NCI-H1436 (cell line): ENCODE measurements around the gene FKBP2.

Experiments used
- DNase-seq: peaks from one replicate; lab custom pipeline; 2025; lab: John Stamatoyannopoulos, UW

Gene FKBP2

GRCh38 chr11:64285885-64286800 is 45.2 kb downstream of the FKBP2 start:
- DNase-seq = no peak

GRCh38 chr11:64286801-64287159 is 45.9 kb downstream of the FKBP2 start:
- no peak for DNase-seq

GRCh38 chr11:64287676-64288352 is 46.9 kb downstream of the FKBP2 start:
- DNase-seq = no peak

- no peak for DNase-seq
Observed at GRCh38 chr11:64288353-64288750, 47.5 kb downstream of the FKBP2 start.

- DNase-seq = no peak
Observed at GRCh38 chr11:64289002-64289564, 48.2 kb downstream of the FKBP2 start.

- DNase-seq = no peak
Observed at GRCh38 chr11:64290352-64291261, 49.7 kb downstream of the FKBP2 start.

- no peak for DNase-seq
Observed at GRCh38 chr11:64291262-64291751, 50.4 kb downstream of the FKBP2 start, which contains the start of gene KCNK4. TSS of gene KCNK4 (plus strand) at chr11:64291302. CDS start at chr11:64293019, 1,717 bp downstream.

- DNase-seq = no peak
Observed at GRCh38 chr11:64291752-64292459, 51.0 kb downstream of the FKBP2 start.

- no peak for DNase-seq
Observed at GRCh38 chr11:64292460-64293254, 51.8 kb downstream of the FKBP2 start.
